Measurements from ENCODE around the gene ADGRB3. TPM values are rescaled to one million over a fixed set of nuclear protein-coding genes. Genes with fewer than 3 reads are reported as not detected.

ADGRB3 gene
- total RNA-seq, 3 donors from 2014 or later: 1.1 to 2.3 (median 1.2) TPM

DNA sequence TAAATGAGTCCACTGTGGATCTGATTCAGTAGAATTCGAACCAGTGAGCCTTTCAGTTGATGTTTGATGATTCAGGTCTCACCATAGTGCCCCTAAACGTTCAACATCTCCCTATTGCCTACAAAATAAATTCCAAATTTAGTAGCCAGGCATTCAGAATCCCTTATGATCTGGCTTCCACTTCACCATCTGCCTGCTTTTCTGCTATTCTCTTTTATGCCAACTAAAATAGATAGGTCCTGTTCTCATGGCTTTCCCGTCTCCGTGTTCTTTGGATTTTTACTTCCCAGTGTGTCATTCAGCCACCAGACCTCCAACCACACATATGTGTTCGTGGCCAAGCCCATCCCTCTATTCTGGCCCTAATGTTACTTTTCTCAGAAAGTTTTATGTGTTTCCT is 751.3 kb downstream of the ADGRB3 start:
- TF ChIP-seq POLR2AphosphoS5 (IDR thresholded peaks at IDR 0.05): no peak
- TF ChIP-seq POLR2A (IDR thresholded peaks at IDR 0.05): no peak
- TF ChIP-seq, protein P1, sequence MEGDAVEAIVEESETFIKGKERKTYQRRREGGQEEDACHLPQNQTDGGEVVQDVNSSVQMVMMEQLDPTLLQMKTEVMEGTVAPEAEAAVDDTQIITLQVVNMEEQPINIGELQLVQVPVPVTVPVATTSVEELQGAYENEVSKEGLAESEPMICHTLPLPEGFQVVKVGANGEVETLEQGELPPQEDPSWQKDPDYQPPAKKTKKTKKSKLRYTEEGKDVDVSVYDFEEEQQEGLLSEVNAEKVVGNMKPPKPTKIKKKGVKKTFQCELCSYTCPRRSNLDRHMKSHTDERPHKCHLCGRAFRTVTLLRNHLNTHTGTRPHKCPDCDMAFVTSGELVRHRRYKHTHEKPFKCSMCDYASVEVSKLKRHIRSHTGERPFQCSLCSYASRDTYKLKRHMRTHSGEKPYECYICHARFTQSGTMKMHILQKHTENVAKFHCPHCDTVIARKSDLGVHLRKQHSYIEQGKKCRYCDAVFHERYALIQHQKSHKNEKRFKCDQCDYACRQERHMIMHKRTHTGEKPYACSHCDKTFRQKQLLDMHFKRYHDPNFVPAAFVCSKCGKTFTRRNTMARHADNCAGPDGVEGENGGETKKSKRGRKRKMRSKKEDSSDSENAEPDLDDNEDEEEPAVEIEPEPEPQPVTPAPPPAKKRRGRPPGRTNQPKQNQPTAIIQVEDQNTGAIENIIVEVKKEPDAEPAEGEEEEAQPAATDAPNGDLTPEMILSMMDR (IDR thresholded peaks at IDR 0.05): no peak
- H3K27me3 ChIP-seq: no peaks in the 10 kb centered on the region
- no peak overlapping the region for H3K27ac ChIP-seq
- H3K9me3 ChIP-seq: no peaks in the 10 kb centered on the region
- H3K36me3 ChIP-seq: no peaks in the 10 kb centered on the region
- no peak for DNase-seq (ENCODE audit: low spot score in 2 of 2)
- H3K4me1 ChIP-seq: no peaks in the 10 kb centered on the region
- H3K4me3 ChIP-seq: no peak overlapping the region
- intact Hi-C loops (cut with DNase I; ENCODE audit: low total_unique reads): no loop called here

DNA sequence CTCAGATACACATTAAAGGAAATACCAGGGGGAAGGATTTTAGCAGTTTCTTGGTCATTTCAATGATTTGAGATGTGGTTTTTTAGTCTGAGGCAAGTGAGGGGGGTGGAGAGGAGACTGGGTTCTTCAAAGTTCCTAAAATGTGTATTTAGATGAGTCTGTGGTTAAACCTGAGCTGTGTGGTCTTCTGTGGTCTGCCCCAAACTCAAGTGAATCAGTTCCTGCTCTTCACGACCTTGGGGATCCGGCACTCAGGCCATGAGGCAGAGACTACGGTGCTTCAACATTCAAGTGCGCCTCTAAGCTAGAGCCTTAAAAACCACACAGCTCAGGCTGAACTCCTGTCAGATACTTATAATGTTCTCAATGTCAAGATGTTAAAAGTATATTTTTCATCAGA is 755.0 kb downstream of the ADGRB3 start:
- DNase-seq (ENCODE audit: low spot score in 2 of 2): no peak
- Histone ChIP-seq H3K9me3 (no peaks in the 10 kb centered on the region), H3K36me3 (no peaks in the 10 kb centered on the region), H3K27ac (no peak overlapping the region), H3K4me3 (no peak overlapping the region), H3K27me3 (no peaks in the 10 kb centered on the region), H3K4me1 (no peaks in the 10 kb centered on the region)
- intact Hi-C loops (cut with DNase I; ENCODE audit: low total_unique reads): no loop called here
- no peak for TF ChIP-seq POLR2A (IDR thresholded peaks at IDR 0.05)
- TF ChIP-seq, protein P1 (IDR thresholded peaks at IDR 0.05): no peak
- no peak for TF ChIP-seq POLR2AphosphoS5 (IDR thresholded peaks at IDR 0.05)

DNA sequence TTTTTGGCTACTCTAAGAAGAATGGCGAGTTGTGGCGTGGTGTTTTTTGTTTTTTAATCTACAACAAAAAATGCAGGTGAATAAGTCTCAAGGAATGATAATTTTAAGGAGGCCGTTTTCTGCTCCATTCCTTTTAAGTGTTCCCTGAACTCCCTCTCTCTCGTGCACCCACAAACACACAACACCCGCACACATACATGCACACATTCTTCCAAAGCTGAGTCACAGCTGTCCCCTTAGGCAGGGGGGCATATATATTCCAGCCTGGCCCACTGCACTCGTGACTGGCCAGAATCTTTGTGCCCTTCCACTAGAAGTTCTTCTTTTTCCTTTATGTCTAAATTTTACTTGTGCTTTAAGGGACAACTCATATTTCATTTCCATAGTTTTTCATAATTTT is 756.0 kb downstream of the ADGRB3 start:
- Histone ChIP-seq H3K4me1 (no peaks in the 10 kb centered on the region), H3K4me3 (no peak overlapping the region), H3K27ac (no peak overlapping the region), H3K27me3 (no peaks in the 10 kb centered on the region), H3K9me3 (no peaks in the 10 kb centered on the region), H3K36me3 (no peaks in the 10 kb centered on the region)
- DNase-seq (ENCODE audit: low spot score in 2 of 2): no peak
- intact Hi-C loops (cut with DNase I; ENCODE audit: low total_unique reads): no loop called here
- TF ChIP-seq, protein P1 (IDR thresholded peaks at IDR 0.05): no peak
- TF ChIP-seq POLR2A (IDR thresholded peaks at IDR 0.05): no peak
- TF ChIP-seq POLR2AphosphoS5 (IDR thresholded peaks at IDR 0.05): no peak

DNA sequence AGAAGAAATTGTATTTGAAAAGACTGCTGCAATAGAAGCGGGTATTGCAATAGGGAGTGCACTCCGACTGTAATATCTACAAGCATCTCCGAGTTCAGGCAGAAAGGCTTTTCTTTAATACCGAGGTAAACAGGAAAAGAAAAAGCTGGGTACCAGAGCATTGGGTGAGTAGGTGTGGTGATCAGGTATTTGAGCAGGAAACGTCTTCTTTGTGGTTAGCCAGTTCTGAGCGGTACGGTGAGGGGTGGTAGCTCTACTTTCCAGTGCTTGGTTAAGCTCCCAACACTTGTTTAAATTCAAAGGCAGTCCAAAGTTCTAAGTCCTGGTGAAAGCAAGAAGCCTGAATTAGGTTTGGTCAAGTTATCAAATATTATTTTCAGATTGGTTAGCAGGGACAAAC is 757.7 kb downstream of the ADGRB3 start:
- H3K4me3 ChIP-seq: no peak overlapping the region
- TF ChIP-seq POLR2AphosphoS5 (IDR thresholded peaks at IDR 0.05) (no peak), POLR2A (IDR thresholded peaks at IDR 0.05) (no peak)
- TF ChIP-seq, protein P1 (IDR thresholded peaks at IDR 0.05): no peak
- H3K4me1 ChIP-seq: no peaks in the 10 kb centered on the region
- intact Hi-C loops (cut with DNase I; ENCODE audit: low total_unique reads): no loop called here
- no peaks in the 10 kb centered on the region for H3K9me3 ChIP-seq
- H3K27me3 ChIP-seq: no peaks in the 10 kb centered on the region
- H3K27ac ChIP-seq: no peak overlapping the region
- DNase-seq (ENCODE audit: low spot score in 2 of 2): no peak
- H3K36me3 ChIP-seq: no peaks in the 10 kb centered on the region

DNA sequence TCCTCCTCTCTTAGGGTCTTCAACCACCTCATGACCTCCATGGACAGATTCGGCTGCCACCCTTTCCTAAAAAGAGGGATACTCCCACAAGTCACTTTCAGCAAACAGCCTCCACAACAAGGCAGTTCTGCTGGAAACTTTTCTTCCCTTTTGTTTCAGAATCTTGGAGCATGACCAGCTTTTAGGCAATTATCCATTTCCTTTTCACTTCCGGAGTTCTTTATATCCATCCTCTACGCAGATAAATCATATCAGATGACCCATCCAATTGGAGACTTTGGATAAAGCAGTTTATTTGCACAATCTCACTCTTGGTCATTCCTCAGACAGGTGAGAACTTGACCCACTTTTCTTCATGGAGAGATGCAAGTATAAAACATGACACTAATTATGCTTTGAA is 763.2 kb downstream of the ADGRB3 start:
- Histone ChIP-seq H3K4me1 (no peaks in the 10 kb centered on the region), H3K27me3 (no peaks in the 10 kb centered on the region), H3K4me3 (no peak overlapping the region), H3K9me3 (no peaks in the 10 kb centered on the region), H3K36me3 (no peaks in the 10 kb centered on the region), H3K27ac (no peak overlapping the region)
- no peak for DNase-seq (ENCODE audit: low spot score in 2 of 2)
- intact Hi-C loops (cut with DNase I; ENCODE audit: low total_unique reads): no loop called here
- TF ChIP-seq POLR2AphosphoS5 (IDR thresholded peaks at IDR 0.05) (no peak), POLR2A (IDR thresholded peaks at IDR 0.05) (no peak)
- TF ChIP-seq, protein P1 (IDR thresholded peaks at IDR 0.05): no peak

Measured in breast epithelium (tissue), 4 donors.